OCI-LY7 (cell line): ENCODE measurements around the gene EXTL1. TPM values are rescaled to one million over a fixed set of nuclear protein-coding genes. Genes with fewer than 3 reads are reported as not detected.

Source experiments
- BruUV-seq: library from RNA; stranded (reverse); fragments of 400-500 nt; replicated peaks from 2 replicates; lab custom pipeline; 2021; lab: Mats Ljungman, UMichigan
- CTCF ChIA-PET: fragments of 300-600 bp; sonication (Branson Sonifier 250); formaldehyde crosslinking; loops from one replicate; lab custom pipeline; 2022; ENCODE audit warnings: antibody characterized with exemption; ENCODE audit not compliant: unreplicated experiment; lab: Charles Lee
- POLR2A ChIA-PET: fragments of 300-600 bp; sonication (Branson Sonifier 250); formaldehyde crosslinking; loops from one replicate; lab custom pipeline; 2022; ENCODE audit warnings: antibody characterized with exemption; lab: Charles Lee
- DNase-seq: peaks from one replicate; pipeline ENCODE4 v3.0.0-alpha.2; 2015; ENCODE audit warnings: low spot score
- H2AFZ ChIP-seq: fragments of 200-600 bp; sonication (generic), shearing (Covaris generic); 2 replicates; pipeline ENCODE4 v1.6.1; 2014; ENCODE audit warnings: mild to moderate bottlenecking, antibody characterized with exemption, low read length, moderate library complexity
- H3K27ac ChIP-seq: fragments of 200-600 bp; sonication (generic); 2 replicates; pipeline ENCODE4 v1.5.1; 2014; ENCODE audit warnings: mixed run types, low read depth, mild to moderate bottlenecking, moderate library complexity, low read length, inconsistent platforms; ENCODE audit not compliant: poor library complexity, severe bottlenecking
- H3K36me3 ChIP-seq: fragments of 200-600 bp; sonication (generic); 2 replicates; pipeline ENCODE4 v1.6.1; 2014; ENCODE audit warnings: mild to moderate bottlenecking, antibody characterized with exemption, low read length, moderate library complexity, mixed read lengths; ENCODE audit not compliant: insufficient read depth
- H3K4me1 ChIP-seq: fragments of 200-600 bp; sonication (generic); 2 replicates; pipeline ENCODE4 v1.5.1; 2014; ENCODE audit warnings: mild to moderate bottlenecking, low read length; ENCODE audit not compliant: insufficient read depth, poor library complexity, severe bottlenecking
- H3K4me2 ChIP-seq: fragments of 200-600 bp; sonication (generic); 2 replicates; pipeline ENCODE4 v1.6.1; 2014; ENCODE audit warnings: mild to moderate bottlenecking, low read length
- H3K4me3 ChIP-seq: fragments of 200-600 bp; sonication (generic); 2 replicates; pipeline ENCODE4 v1.5.1; 2014; ENCODE audit warnings: mild to moderate bottlenecking, low read depth, low read length; ENCODE audit not compliant: poor library complexity, severe bottlenecking
- H3K79me2 ChIP-seq: fragments of 200-600 bp; sonication (generic); 2 replicates; pipeline ENCODE4 v1.6.1; 2016; ENCODE audit warnings: low read depth, mild to moderate bottlenecking, low read length, moderate library complexity, mixed read lengths; ENCODE audit not compliant: insufficient read depth
- H3K9me2 ChIP-seq: fragments of 200-600 bp; sonication (generic); 2 replicates; pipeline ENCODE4 v1.6.1; 2016; ENCODE audit warnings: mild to moderate bottlenecking, low read length, mixed read lengths; ENCODE audit not compliant: insufficient read depth
- H3K9me3 ChIP-seq: fragments of 200-600 bp; sonication (generic); 2 replicates; pipeline ENCODE4 v1.6.1; 2014; ENCODE audit warnings: mild to moderate bottlenecking, mixed run types, low read length, mixed read lengths
- H4K20me1 ChIP-seq: fragments of 200-600 bp; sonication (generic); 2 replicates; pipeline ENCODE4 v1.6.1; 2014; ENCODE audit warnings: mild to moderate bottlenecking, antibody characterized with exemption, low read length, moderate library complexity, mixed read lengths; ENCODE audit not compliant: insufficient read depth
- EZH2phosphoT487 ChIP-seq: fragments of 200-600 bp; sonication (generic); IDR thresholded peaks from 2 replicates; pipeline ENCODE4 v1.6.1; 2018; ENCODE audit warnings: low read depth, borderline replicate concordance, mild to moderate bottlenecking, mixed run types, antibody characterized with exemption, low read length, moderate library complexity, mixed read lengths
- intact Hi-C: fragments of 100-400 bp; cut with micrococcal nuclease; formaldehyde crosslinking; loops from one replicate; pipeline ENCODE4 v1.10.0; 2022; ENCODE audit not compliant: unreplicated experiment
- total RNA-seq, 2 experiments: library from RNA; depleted of rRNA in 1 of 2; stranded (reverse); fragments of >200 nt in 1 of 2; shearing (Covaris generic) in 1 of 2; gene quantifications; 2 replicates each; pipeline ENCODE4 v1.2.3, GENCODE V29; 2014 to 2022
- TF ChIP-seq, protein P1 (sequence below): fragments of 200-600 bp; sonication (generic); conservative IDR thresholded peaks from 2 replicates; pipeline ENCODE4 v1.5.1; 2014; ENCODE audit warnings: mild to moderate bottlenecking, antibody characterized with exemption, low read length, moderate library complexity, mixed read lengths

EXTL1 gene
- total RNA-seq, 2 experiments from 2014 or later, result 0.67 TPM; not detected in 1

DNA sequence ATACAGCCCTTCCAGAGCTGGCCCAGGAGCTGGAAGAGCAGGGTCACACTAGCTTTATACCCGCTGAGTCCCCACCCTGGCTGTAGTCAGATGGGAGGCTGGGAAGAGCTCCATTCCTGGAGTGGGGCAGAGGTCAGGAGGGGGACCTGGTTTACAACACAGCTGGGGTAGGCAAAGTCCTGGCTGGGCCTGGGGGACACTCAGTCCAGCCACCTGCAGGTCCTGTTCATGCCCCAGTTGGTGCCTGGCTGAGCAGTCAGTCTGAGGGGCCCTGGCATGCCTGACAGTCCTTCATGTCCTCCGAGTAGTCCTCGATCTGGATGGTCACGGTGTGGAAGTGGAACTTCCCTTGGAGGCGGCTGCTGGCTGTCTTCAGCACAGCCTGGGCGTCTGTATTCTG is 17.3 kb downstream of the EXTL1 start:
- Histone ChIP-seq H3K4me1 (peaks cover 7% of the 10 kb centered on the region), H3K9me3 (no peaks in the 10 kb centered on the region), H3K79me2 (no peaks in the 10 kb centered on the region), H3K9me2 (no peaks in the 10 kb centered on the region), H3K4me2 (no peak overlapping the region), H3K27ac (no peak overlapping the region), H3K4me3 (no peak overlapping the region), H2AFZ (no peak overlapping the region), H3K36me3 (no peaks in the 10 kb centered on the region), H4K20me1 (no peaks in the 10 kb centered on the region)
- no peak for DNase-seq
- TF ChIP-seq, protein P1, sequence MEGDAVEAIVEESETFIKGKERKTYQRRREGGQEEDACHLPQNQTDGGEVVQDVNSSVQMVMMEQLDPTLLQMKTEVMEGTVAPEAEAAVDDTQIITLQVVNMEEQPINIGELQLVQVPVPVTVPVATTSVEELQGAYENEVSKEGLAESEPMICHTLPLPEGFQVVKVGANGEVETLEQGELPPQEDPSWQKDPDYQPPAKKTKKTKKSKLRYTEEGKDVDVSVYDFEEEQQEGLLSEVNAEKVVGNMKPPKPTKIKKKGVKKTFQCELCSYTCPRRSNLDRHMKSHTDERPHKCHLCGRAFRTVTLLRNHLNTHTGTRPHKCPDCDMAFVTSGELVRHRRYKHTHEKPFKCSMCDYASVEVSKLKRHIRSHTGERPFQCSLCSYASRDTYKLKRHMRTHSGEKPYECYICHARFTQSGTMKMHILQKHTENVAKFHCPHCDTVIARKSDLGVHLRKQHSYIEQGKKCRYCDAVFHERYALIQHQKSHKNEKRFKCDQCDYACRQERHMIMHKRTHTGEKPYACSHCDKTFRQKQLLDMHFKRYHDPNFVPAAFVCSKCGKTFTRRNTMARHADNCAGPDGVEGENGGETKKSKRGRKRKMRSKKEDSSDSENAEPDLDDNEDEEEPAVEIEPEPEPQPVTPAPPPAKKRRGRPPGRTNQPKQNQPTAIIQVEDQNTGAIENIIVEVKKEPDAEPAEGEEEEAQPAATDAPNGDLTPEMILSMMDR, result no peak
- no peak for TF ChIP-seq EZH2phosphoT487
- BruUV-seq, result no TSS peak
- intact Hi-C loops, result no loop called here
- ChIA-PET POLR2A (no interaction called here), CTCF (no interaction called here)

DNA sequence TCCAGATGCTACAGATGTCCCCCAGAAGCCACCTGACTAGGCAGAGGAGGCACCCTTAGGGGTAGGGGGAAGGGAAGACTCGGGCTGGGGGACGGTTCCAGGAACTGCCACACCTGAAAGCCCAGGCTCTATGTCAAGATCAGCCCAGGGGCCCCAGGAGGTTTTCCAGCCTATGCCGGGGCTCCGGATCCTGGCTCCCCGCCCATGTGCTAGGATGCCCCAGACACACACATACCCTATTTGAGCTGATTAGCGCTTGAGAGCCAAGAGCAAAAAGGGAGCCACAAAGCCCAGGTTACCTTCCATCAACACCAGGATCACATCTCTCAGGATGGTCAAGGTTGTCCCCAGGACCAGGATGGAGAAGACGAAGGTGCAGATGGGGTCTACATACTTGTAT is 19.8 kb downstream of the EXTL1 start:
- no peak overlapping the region for H3K4me2 ChIP-seq
- no peak overlapping the region for H3K27ac ChIP-seq
- H3K4me3 ChIP-seq, result no peak overlapping the region
- BruUV-seq, result no TSS peak
- no peaks in the 10 kb centered on the region for H3K9me2 ChIP-seq
- no peak overlapping the region for H2AFZ ChIP-seq
- H3K79me2 ChIP-seq, result no peaks in the 10 kb centered on the region
- POLR2A ChIA-PET, result interaction anchor here (0.6 kb wide), 1 partner anchor 367 kb away, joined by 3 read pairs; no protein-coding TSS in a partner anchor
- TF ChIP-seq, protein P1, result no peak
- no peak for TF ChIP-seq EZH2phosphoT487
- DNase-seq, result no peak
- H3K9me3 ChIP-seq, result no peaks in the 10 kb centered on the region
- no peaks in the 10 kb centered on the region for H3K4me1 ChIP-seq
- no peaks in the 10 kb centered on the region for H4K20me1 ChIP-seq
- intact Hi-C loops, result no loop called here
- CTCF ChIA-PET, result no interaction called here
- H3K36me3 ChIP-seq, result no peaks in the 10 kb centered on the region

DNA sequence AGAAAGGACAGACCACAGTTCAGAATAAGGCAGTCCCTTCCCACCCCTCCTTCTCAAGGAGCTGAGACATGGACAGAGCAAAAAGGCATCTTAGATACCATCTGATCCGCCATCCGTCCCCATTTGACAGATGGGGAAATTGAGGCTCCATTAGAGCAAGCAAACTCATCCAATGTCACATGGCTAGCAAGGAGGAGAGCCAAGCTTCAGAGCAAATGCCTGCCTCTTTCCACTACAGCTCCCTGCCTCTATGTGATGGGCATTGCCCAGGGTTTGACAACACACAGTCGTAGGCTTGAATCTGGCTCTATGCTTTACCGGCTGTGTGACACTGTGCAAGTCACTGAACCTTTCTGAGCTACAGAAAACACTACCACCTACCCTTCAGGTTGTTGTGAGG is 20.4 kb downstream of the EXTL1 start:
- no peak for DNase-seq
- CTCF ChIA-PET, result no interaction called here
- Histone ChIP-seq H3K4me2 (no peak overlapping the region), H3K9me2 (no peaks in the 10 kb centered on the region), H4K20me1 (no peaks in the 10 kb centered on the region), H3K9me3 (no peaks in the 10 kb centered on the region), H3K79me2 (no peaks in the 10 kb centered on the region), H3K4me1 (no peaks in the 10 kb centered on the region), H3K27ac (no peak overlapping the region), H3K4me3 (no peak overlapping the region), H3K36me3 (no peaks in the 10 kb centered on the region), H2AFZ (no peak overlapping the region)
- no peak for TF ChIP-seq EZH2phosphoT487
- TF ChIP-seq, protein P1, result no peak
- intact Hi-C loops, result no loop called here
- BruUV-seq, result no TSS peak
- POLR2A ChIA-PET, result interaction anchor here (0.6 kb wide), 1 partner anchor 366 kb away, joined by 3 read pairs; no protein-coding TSS in a partner anchor
